22Rv1 (cell line): ENCODE data around the gene KIAA2012.

Source experiments
- H3K27ac ChIP-seq: fragments of 450-650 bp; 2 replicates; pipeline ENCODE4 v1.5.1; 2017
- CTCF ChIP-seq: fragments of 450-650 bp; IDR thresholded peaks from 2 replicates; pipeline ENCODE4 v1.5.1; 2017; ENCODE audit warnings: mild to moderate bottlenecking
- ZFX ChIP-seq: fragments of 450-650 bp; IDR thresholded peaks from 2 replicates; pipeline ENCODE4 v1.6.1; 2017; ENCODE audit warnings: antibody characterized with exemption, borderline replicate concordance

KIAA2012 gene

GRCh38 chr2:202201220-202202160 lies 128.4 kb downstream of the KIAA2012 start:
- no peak overlapping the region for H3K27ac ChIP-seq
- TF ChIP-seq CTCF (no peak), ZFX (no peak)

- H3K27ac ChIP-seq, result no peak overlapping the region
- TF ChIP-seq CTCF, result no peak
- no peak for TF ChIP-seq ZFX
These were observed 130.3 kb downstream of the KIAA2012 start for GRCh38 chr2:202203348-202203747.

- TF ChIP-seq ZFX (no peak), CTCF (no peak)
- no peak overlapping the region for H3K27ac ChIP-seq
These were observed 131.8 kb downstream of the KIAA2012 start for GRCh38 chr2:202204855-202205254.

GRCh38 chr2:202208526-202208925 lies 135.5 kb downstream of the KIAA2012 start:
- no peak overlapping the region for H3K27ac ChIP-seq

GRCh38 chr2:202215179-202215578 lies 142.1 kb downstream of the KIAA2012 start:
- TF ChIP-seq CTCF (no peak), ZFX (no peak)
- no peak overlapping the region for H3K27ac ChIP-seq

More at GRCh38 chr2:202208526-202208925, 135.5 kb downstream of the KIAA2012 start:
- TF ChIP-seq ZFX (no peak), CTCF (no peak)

- no peak for TF ChIP-seq ZFX
- no peak for TF ChIP-seq CTCF
- no peak overlapping the region for H3K27ac ChIP-seq
These were observed 148.8 kb downstream of the KIAA2012 start for GRCh38 chr2:202221873-202222272.

GRCh38 chr2:202237787-202238233 lies 164.8 kb downstream of the KIAA2012 start:
- peak overlapping the region; percentile 67 for H3K27ac ChIP-seq
- no peak for TF ChIP-seq ZFX
- no peak for TF ChIP-seq CTCF
